HepG2 (cell line): Measurements from ENCODE around the gene SLC25A5. TPM values are rescaled to one million over a fixed set of nuclear protein-coding genes. Genes with fewer than 3 reads are reported as not detected.

Experiments used
- ARNTL ChIP-seq: sonication (generic); formaldehyde crosslinking; IDR thresholded peaks from 2 replicates; pipeline ENCODE4 v1.4.0; 2020; ENCODE audit warnings: mild to moderate bottlenecking, missing genetic modification reagents
- ATF7-NPFF ChIP-seq: sonication (generic); formaldehyde crosslinking; IDR thresholded peaks from 2 replicates; pipeline ENCODE4 v1.8.1; 2023; ENCODE audit warnings: mild to moderate bottlenecking, low read depth, missing genetic modification reagents, moderate library complexity
- CBX2 ChIP-seq, 2 experiments: fragments of 200-600 bp in 1 of 2; sonication (generic); formaldehyde crosslinking in 1 of 2; IDR thresholded peaks; 2 replicates each; pipeline versions ENCODE4 v1.7.0 to v1.8.1; 2018 to 2022; ENCODE audit warnings: low read depth in 2 of 2, low read length in 1 of 2, mild to moderate bottlenecking in 1 of 2, missing genetic modification reagents in 1 of 2
- CENPT ChIP-seq: sonication (generic); formaldehyde crosslinking; IDR thresholded peaks from 2 replicates; pipeline ENCODE4 v1.8.0; 2022; ENCODE audit warnings: low read depth, mild to moderate bottlenecking, moderate library complexity, missing genetic modification reagents
- ETV6 ChIP-seq: sonication (generic); formaldehyde crosslinking; conservative IDR thresholded peaks from 2 replicates; pipeline ENCODE4 v1.4.0; 2020; ENCODE audit warnings: missing genetic modification reagents
- GATA4 ChIP-seq: sonication (generic); IDR thresholded peaks from 2 replicates; pipeline ENCODE4 v1.6.1; 2016; ENCODE audit warnings: antibody characterized with exemption, low read depth, borderline replicate concordance
- GATAD1 ChIP-seq: IDR thresholded peaks from 2 replicates; pipeline ENCODE4 v1.6.1; 2016; ENCODE audit warnings: missing genetic modification reagents, missing compliant biosample characterization
- HMGA1 ChIP-seq: sonication (generic); formaldehyde crosslinking; conservative IDR thresholded peaks from 2 replicates; pipeline ENCODE4 v1.4.0; 2020; ENCODE audit warnings: missing genetic modification reagents
- KDM5B ChIP-seq: sonication (generic); formaldehyde crosslinking; IDR thresholded peaks from 2 replicates; pipeline ENCODE4 v1.4.0; 2020; ENCODE audit warnings: missing genetic modification reagents, mild to moderate bottlenecking, borderline replicate concordance
- MEIS1 ChIP-seq: sonication (generic); formaldehyde crosslinking; IDR thresholded peaks from 2 replicates; pipeline ENCODE4 v1.9.0; 2021; ENCODE audit warnings: mild to moderate bottlenecking, missing genetic modification reagents, moderate library complexity, borderline replicate concordance
- MTA1 ChIP-seq: sonication (generic); formaldehyde crosslinking; IDR thresholded peaks from 2 replicates; pipeline ENCODE4 v1.4.0; 2020; ENCODE audit warnings: missing genetic modification reagents, mild to moderate bottlenecking, borderline replicate concordance
- NFIB ChIP-seq: sonication (generic); formaldehyde crosslinking; IDR thresholded peaks from 2 replicates; pipeline ENCODE4 v1.9.0; 2021; ENCODE audit warnings: missing genetic modification reagents, mild to moderate bottlenecking, borderline replicate concordance
- RARA ChIP-seq: IDR thresholded peaks from 2 replicates; pipeline ENCODE4 v1.6.1; 2016; ENCODE audit warnings: missing genetic modification reagents, missing compliant biosample characterization
- SAP130 ChIP-seq: IDR thresholded peaks from 2 replicates; pipeline ENCODE4 v1.6.1; 2016; ENCODE audit warnings: low read depth
- SMAD3 ChIP-seq: sonication (generic); formaldehyde crosslinking; IDR thresholded peaks from 2 replicates; pipeline ENCODE4 v1.4.0; 2020; ENCODE audit warnings: missing genetic modification reagents
- SOX5 ChIP-seq: IDR thresholded peaks from 2 replicates; pipeline ENCODE4 v1.6.1; 2016; ENCODE audit warnings: borderline replicate concordance
- TBP ChIP-seq: sonication (generic); formaldehyde crosslinking; IDR thresholded peaks from 2 replicates; pipeline ENCODE4 v1.5.0; 2020; ENCODE audit warnings: missing genetic modification reagents
- TEAD3 ChIP-seq: optimal IDR thresholded peaks from 2 replicates; pipeline ENCODE3; 2016; ENCODE audit warnings: borderline replicate concordance
- ZMYM3 ChIP-seq: sonication (generic); formaldehyde crosslinking; IDR thresholded peaks from 2 replicates; pipeline ENCODE4 v1.5.1; 2020; ENCODE audit warnings: mild to moderate bottlenecking, missing genetic modification reagents
- ZNF256 ChIP-seq: sonication (generic); formaldehyde crosslinking; conservative IDR thresholded peaks from 2 replicates; pipeline ENCODE4 v1.4.0; 2020; ENCODE audit warnings: missing genetic modification reagents
- ZNF562 ChIP-seq: sonication (generic); formaldehyde crosslinking; IDR thresholded peaks from 2 replicates; pipeline ENCODE4 v1.8.0; 2022; ENCODE audit warnings: missing genetic modification reagents, borderline replicate concordance
- polyA plus RNA-seq, 8 experiments: library from polyadenylated mRNA; depleted of rRNA in 3 of 8; stranded (reverse) in 7 of 8; unstranded in 1 of 8; fragments of >200 nt; fragmentation: Illumina TruSeq in 4 of 8; extraction: Trizol in 4 of 8; gene quantifications; 2 replicates each; pipeline versions ENCODE4 v1.2.1 to v1.2.3, GENCODE V29; 2011 to 2016; ENCODE audit warnings: low read depth in 4 of 8, missing spikeins in 1 of 8, mixed read lengths in 1 of 8; ENCODE audit not compliant: insufficient read depth in 1 of 8
- total RNA-seq, 5 experiments: library from RNA; depleted of rRNA; stranded (reverse); fragments of >200 nt; fragmentation: Illumina TruSeq; extraction: Trizol; gene quantifications; 2 replicates each; pipeline ENCODE4 v1.2.3, GENCODE V29; 2016; ENCODE audit warnings: low read depth in 1 of 5
- TF ChIP-seq, protein P1 (sequence below): IDR thresholded peaks from 2 replicates; pipeline ENCODE4 v1.6.1; 2018; ENCODE audit warnings: missing genetic modification reagents
- TF ChIP-seq, protein P2 (sequence below): sonication (generic); formaldehyde crosslinking; IDR thresholded peaks from 2 replicates; pipeline ENCODE4 v1.8.1; 2022; ENCODE audit warnings: mild to moderate bottlenecking, missing genetic modification reagents
- TF ChIP-seq, protein P3 (sequence below): sonication (generic); formaldehyde crosslinking; IDR thresholded peaks from 2 replicates; pipeline ENCODE4 v1.4.0; 2020; ENCODE audit warnings: missing genetic modification reagents
- TF ChIP-seq, protein P4 (sequence below): sonication (generic); formaldehyde crosslinking; IDR thresholded peaks from 2 replicates; pipeline ENCODE4 v1.4.0; 2020; ENCODE audit warnings: missing genetic modification reagents, borderline replicate concordance
- TF ChIP-seq, protein P5 (sequence below): sonication (generic); formaldehyde crosslinking; conservative IDR thresholded peaks from 2 replicates; pipeline ENCODE4 v1.4.0; 2020; ENCODE audit warnings: missing genetic modification reagents

The SLC25A5 gene
- total and polyA plus RNA-seq, 2 of the 13 experiments (the other 11 are each of a cell fraction or from before 2014, with no cell fraction given): 300 to 402 TPM

DNA sequence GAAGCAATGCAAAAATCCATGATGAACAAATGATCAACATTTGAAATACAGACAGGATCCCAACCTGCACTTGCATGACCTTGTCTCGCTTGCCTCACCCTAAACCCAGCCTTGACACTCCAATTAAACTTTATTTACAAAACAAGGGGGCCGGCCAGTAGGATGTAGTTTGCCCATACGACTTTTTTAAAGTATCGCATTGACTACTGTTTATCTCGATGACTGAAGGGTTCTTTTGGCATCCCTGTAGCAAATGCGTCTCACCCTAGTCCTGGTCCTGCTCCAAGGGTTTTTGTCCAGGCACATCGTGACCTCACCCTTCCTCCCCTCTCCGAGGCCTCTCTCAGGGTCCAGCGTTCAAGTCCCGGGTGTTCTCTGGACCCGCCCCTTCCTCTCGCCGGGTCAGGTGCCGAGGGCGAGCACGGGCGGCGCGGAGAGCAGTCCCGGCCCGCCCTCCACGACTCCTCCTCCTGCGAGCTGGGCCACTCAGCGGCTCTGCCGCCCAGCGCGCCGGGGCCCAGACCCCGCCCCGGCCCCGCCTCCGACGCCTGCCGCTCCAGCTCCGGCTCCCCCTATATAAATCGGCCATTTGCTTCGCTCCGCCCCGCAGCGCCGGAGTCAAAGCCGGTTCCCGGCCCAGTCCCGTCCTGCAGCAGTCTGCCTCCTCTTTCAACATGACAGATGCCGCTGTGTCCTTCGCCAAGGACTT is at the start of gene SLC25A5 (continued):
- TF ChIP-seq KDM5B (CRISPR knock-in tag): no peak; the same call in 1 of the 2 replicates
- peak; percentile 37 for TF ChIP-seq RARA (CRISPR knock-in tag)
- TF ChIP-seq GATA4: peak; percentile 29; the same call in 1 of the 2 replicates
- no peak for TF ChIP-seq TBP (CRISPR knock-in tag)
- no peak for TF ChIP-seq TEAD3 (CRISPR knock-in tag)
- TF ChIP-seq, protein P1, sequence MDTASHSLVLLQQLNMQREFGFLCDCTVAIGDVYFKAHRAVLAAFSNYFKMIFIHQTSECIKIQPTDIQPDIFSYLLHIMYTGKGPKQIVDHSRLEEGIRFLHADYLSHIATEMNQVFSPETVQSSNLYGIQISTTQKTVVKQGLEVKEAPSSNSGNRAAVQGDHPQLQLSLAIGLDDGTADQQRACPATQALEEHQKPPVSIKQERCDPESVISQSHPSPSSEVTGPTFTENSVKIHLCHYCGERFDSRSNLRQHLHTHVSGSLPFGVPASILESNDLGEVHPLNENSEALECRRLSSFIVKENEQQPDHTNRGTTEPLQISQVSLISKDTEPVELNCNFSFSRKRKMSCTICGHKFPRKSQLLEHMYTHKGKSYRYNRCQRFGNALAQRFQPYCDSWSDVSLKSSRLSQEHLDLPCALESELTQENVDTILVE: no peak
- no peak for TF ChIP-seq CENPT
- TF ChIP-seq, protein P2, sequence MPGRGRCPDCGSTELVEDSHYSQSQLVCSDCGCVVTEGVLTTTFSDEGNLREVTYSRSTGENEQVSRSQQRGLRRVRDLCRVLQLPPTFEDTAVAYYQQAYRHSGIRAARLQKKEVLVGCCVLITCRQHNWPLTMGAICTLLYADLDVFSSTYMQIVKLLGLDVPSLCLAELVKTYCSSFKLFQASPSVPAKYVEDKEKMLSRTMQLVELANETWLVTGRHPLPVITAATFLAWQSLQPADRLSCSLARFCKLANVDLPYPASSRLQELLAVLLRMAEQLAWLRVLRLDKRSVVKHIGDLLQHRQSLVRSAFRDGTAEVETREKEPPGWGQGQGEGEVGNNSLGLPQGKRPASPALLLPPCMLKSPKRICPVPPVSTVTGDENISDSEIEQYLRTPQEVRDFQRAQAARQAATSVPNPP (CRISPR knock-in tag): no peak
- TF ChIP-seq, protein P3, sequence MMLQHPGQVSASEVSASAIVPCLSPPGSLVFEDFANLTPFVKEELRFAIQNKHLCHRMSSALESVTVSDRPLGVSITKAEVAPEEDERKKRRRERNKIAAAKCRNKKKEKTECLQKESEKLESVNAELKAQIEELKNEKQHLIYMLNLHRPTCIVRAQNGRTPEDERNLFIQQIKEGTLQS: no peak
- TF ChIP-seq ATF7-NPFF (CRISPR knock-in tag): 0 out of 2 replicates have a peak, but pooled peaks have one; percentile 5
- TF ChIP-seq ZMYM3 (CRISPR knock-in tag): no peak
- TF ChIP-seq, protein P4, sequence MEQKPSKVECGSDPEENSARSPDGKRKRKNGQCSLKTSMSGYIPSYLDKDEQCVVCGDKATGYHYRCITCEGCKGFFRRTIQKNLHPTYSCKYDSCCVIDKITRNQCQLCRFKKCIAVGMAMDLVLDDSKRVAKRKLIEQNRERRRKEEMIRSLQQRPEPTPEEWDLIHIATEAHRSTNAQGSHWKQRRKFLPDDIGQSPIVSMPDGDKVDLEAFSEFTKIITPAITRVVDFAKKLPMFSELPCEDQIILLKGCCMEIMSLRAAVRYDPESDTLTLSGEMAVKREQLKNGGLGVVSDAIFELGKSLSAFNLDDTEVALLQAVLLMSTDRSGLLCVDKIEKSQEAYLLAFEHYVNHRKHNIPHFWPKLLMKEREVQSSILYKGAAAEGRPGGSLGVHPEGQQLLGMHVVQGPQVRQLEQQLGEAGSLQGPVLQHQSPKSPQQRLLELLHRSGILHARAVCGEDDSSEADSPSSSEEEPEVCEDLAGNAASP (CRISPR knock-in tag): no peak
- no peak for TF ChIP-seq MTA1 (CRISPR knock-in tag)
- no peak for TF ChIP-seq CBX2 (IDR thresholded peaks at IDR 0.05; ENCODE audit: low read depth, low read length)
- TF ChIP-seq CBX2 (CRISPR knock-in tag; IDR thresholded peaks at IDR 0.05; ENCODE audit: low read depth): no peak
- TF ChIP-seq SOX5: no peak
- TF ChIP-seq HMGA1: no peak
- TF ChIP-seq NFIB (CRISPR knock-in tag): no peak
- TF ChIP-seq GATAD1 (CRISPR knock-in tag): no peak
- TF ChIP-seq SAP130 (CRISPR knock-in tag): peak; percentile 59
- no peak for TF ChIP-seq ZNF562
- TF ChIP-seq, protein P5, sequence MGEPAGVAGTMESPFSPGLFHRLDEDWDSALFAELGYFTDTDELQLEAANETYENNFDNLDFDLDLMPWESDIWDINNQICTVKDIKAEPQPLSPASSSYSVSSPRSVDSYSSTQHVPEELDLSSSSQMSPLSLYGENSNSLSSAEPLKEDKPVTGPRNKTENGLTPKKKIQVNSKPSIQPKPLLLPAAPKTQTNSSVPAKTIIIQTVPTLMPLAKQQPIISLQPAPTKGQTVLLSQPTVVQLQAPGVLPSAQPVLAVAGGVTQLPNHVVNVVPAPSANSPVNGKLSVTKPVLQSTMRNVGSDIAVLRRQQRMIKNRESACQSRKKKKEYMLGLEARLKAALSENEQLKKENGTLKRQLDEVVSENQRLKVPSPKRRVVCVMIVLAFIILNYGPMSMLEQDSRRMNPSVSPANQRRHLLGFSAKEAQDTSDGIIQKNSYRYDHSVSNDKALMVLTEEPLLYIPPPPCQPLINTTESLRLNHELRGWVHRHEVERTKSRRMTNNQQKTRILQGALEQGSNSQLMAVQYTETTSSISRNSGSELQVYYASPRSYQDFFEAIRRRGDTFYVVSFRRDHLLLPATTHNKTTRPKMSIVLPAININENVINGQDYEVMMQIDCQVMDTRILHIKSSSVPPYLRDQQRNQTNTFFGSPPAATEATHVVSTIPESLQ (CRISPR knock-in tag): no peak
- TF ChIP-seq MEIS1: no peak
- TF ChIP-seq ARNTL (CRISPR knock-in tag): 0 out of 2 replicates have a peak, but pooled peaks have one; percentile 16
- no peak for TF ChIP-seq ZNF256
- no peak for TF ChIP-seq ETV6 (CRISPR knock-in tag)
- no peak for TF ChIP-seq SMAD3 (CRISPR knock-in tag)
